HepG2 (cell line): ENCODE data around the gene WDR93. TPM values are rescaled to one million over a fixed set of nuclear protein-coding genes. Genes with fewer than 3 reads are reported as not detected.

Source experiments
- ATAC-seq: fragments of 200-7000 bp; cut with Tn5 transposase; 3 replicates; pipeline ENCODE4 v1.9.1; 2020; ENCODE audit warnings: mild to moderate bottlenecking, moderate library complexity
- BruUV-seq: library from RNA; stranded (reverse); fragments of 400-500 nt; replicated peaks from 2 replicates; lab custom pipeline; 2021; lab: Mats Ljungman, UMichigan
- CTCF ChIA-PET: fragments of 300-600 bp; formaldehyde crosslinking; extraction: SDS; loops from one replicate; lab custom pipeline; 2021; ENCODE audit warnings: low total read pairs, inconsistent platforms, low intra/inter-chr PET ratio; lab: Yijun Ruan, JAX
- POLR2A ChIA-PET: fragments of 350-600 bp; sonication (Branson Sonifier 250); formaldehyde crosslinking; loops from one replicate; lab custom pipeline; 2020; ENCODE audit warnings: antibody characterized with exemption, inconsistent platforms; lab: Yijun Ruan, JAX
- DNase-seq: peaks from one replicate; pipeline ENCODE4 v3.0.0-alpha.2; 2015; ENCODE audit warnings: low spot score
- FAIRE-seq: peaks from 3 replicates; lab custom pipeline; 2011; peaks lifted over from hg19 to GRCh38; lab: Jason Lieb, UNC
- H2AFZ ChIP-seq: one replicate; pipeline ENCODE4 v1.6.1; 2011; ENCODE audit warnings: low read length, inconsistent platforms
- H3K27ac ChIP-seq: fragments of 300-600 bp; 3 replicates; pipeline ENCODE4 v1.8.0; 2011; ENCODE audit warnings: mixed run types, mild to moderate bottlenecking, mixed read lengths, low read length, inconsistent platforms; ENCODE audit not compliant: insufficient read depth; ENCODE audit errors: extremely low read length
- H3K27me3 ChIP-seq, 2 experiments: fragments of 200-600 bp in 1 of 2; 2 replicates in 1 of 2; 3 replicates in 1 of 2; pipeline versions ENCODE4 v1.6.0 to v1.8.0; 2011; ENCODE audit warnings: low read length in 2 of 2, mild to moderate bottlenecking in 2 of 2, moderate library complexity in 2 of 2, inconsistent platforms in 1 of 2; ENCODE audit not compliant: insufficient read depth in 2 of 2, control insufficient read depth in 1 of 2
- H3K36me3 ChIP-seq, 2 experiments: fragments of 200-600 bp in 1 of 2; replicated peaks in 1 of 2; 2 replicates in 1 of 2; 3 replicates in 1 of 2; pipeline versions ENCODE4 v1.5.1 to v1.8.0; 2011; ENCODE audit warnings: low read length in 2 of 2, inconsistent platforms in 1 of 2; ENCODE audit not compliant: insufficient read depth in 2 of 2, control insufficient read depth in 1 of 2
- H3K4me1 ChIP-seq: 2 replicates; pipeline ENCODE4 v1.5.1; 2012; ENCODE audit warnings: low read length, inconsistent platforms; ENCODE audit not compliant: insufficient read depth
- H3K4me2 ChIP-seq: 2 replicates; pipeline ENCODE4 v1.6.0; 2011; ENCODE audit warnings: low read depth, low read length, inconsistent platforms
- H3K4me3 ChIP-seq, 3 experiments: fragments of 200-600 bp in 1 of 3; sonication (generic), shearing (Covaris generic) in 1 of 3; replicated peaks in 1 of 3; 2 replicates each; pipeline ENCODE4 v1.5.1; 2011 to 2016; ENCODE audit warnings: low read length in 3 of 3, inconsistent platforms in 2 of 3, low read depth in 2 of 3, mild to moderate bottlenecking in 2 of 3, control low read depth in 1 of 3, mixed read lengths in 1 of 3; ENCODE audit not compliant: insufficient read depth in 1 of 3
- H3K79me2 ChIP-seq: one replicate; pipeline ENCODE4 v1.6.1; 2011; ENCODE audit warnings: low read length, inconsistent platforms; ENCODE audit not compliant: insufficient read depth
- H3K9ac ChIP-seq: 2 replicates; pipeline ENCODE4 v1.6.0; 2011; ENCODE audit warnings: mild to moderate bottlenecking, low read depth, low read length, inconsistent platforms; ENCODE audit not compliant: insufficient read depth
- H3K9me3 ChIP-seq: 2 replicates; pipeline ENCODE4 v1.5.1; 2012; ENCODE audit warnings: mild to moderate bottlenecking, low read length
- H4K20me1 ChIP-seq: 2 replicates; pipeline ENCODE4 v1.6.0; 2011; ENCODE audit warnings: inconsistent platforms, mild to moderate bottlenecking, low read length, moderate library complexity; ENCODE audit not compliant: insufficient read depth
- FOSL1 ChIP-seq: sonication (generic); formaldehyde crosslinking; IDR thresholded peaks from 2 replicates; pipeline ENCODE4 v1.9.0; 2021; ENCODE audit warnings: missing genetic modification reagents, borderline replicate concordance
- GMEB2 ChIP-seq: IDR thresholded peaks from 2 replicates; pipeline ENCODE4 v1.6.1; 2016; ENCODE audit warnings: missing biosample characterization, missing genetic modification reagents, low read depth
- ISX ChIP-seq: sonication (generic); formaldehyde crosslinking; conservative IDR thresholded peaks from 2 replicates; pipeline ENCODE4 v1.5.0; 2020; ENCODE audit warnings: missing genetic modification reagents
- KDM3A ChIP-seq: IDR thresholded peaks from 2 replicates; pipeline ENCODE4 v1.6.1; 2018; ENCODE audit warnings: low read depth, missing compliant biosample characterization
- NKX3-1 ChIP-seq: sonication (generic); formaldehyde crosslinking; IDR thresholded peaks from 2 replicates; pipeline ENCODE4 v1.5.0; 2020; ENCODE audit warnings: missing genetic modification reagents
- PBX2 ChIP-seq: IDR thresholded peaks from 2 replicates; pipeline ENCODE4 v1.6.1; 2016; ENCODE audit warnings: control low read depth
- RBFOX2 ChIP-seq: fragments of 200-400 bp; formaldehyde crosslinking; IDR thresholded peaks from 2 replicates; pipeline ENCODE4 v1.6.1; 2017; ENCODE audit warnings: low read depth, mild to moderate bottlenecking, low read length
- TCF7 ChIP-seq: sonication (generic); IDR thresholded peaks from 2 replicates; pipeline ENCODE4 v1.6.1; 2016; ENCODE audit warnings: antibody characterized with exemption, low read depth
- TRAFD1 ChIP-seq: sonication (generic); formaldehyde crosslinking; IDR thresholded peaks from 2 replicates; pipeline ENCODE4 v1.5.1; 2020; ENCODE audit warnings: missing genetic modification reagents, mild to moderate bottlenecking, borderline replicate concordance
- ZNF746 ChIP-seq: sonication (generic); formaldehyde crosslinking; IDR thresholded peaks from 2 replicates; pipeline ENCODE4 v1.8.0; 2022; ENCODE audit warnings: mild to moderate bottlenecking, missing genetic modification reagents
- WGBS: methylation state at CpG from one replicate; pipeline ENCODE4 v1.1.6; 2017; ENCODE audit warnings: low lambda C conversion rate; 5-methylcytosine and 5-hydroxymethylcytosine counted together
- in situ Hi-C: cut with HindIII; loops from 2 replicates; pipeline ENCODE4 v1.10.0; 2017; ENCODE audit warnings: low pct_unique_long_range_greater_than_20kb; ENCODE audit not compliant: extremely low pct_ligation_motif_present
- intact Hi-C: fragments of 100-400 bp; cut with micrococcal nuclease; formaldehyde crosslinking; loops from one replicate; pipeline ENCODE4 v1.10.0; 2022; ENCODE audit not compliant: unreplicated experiment
- polyA plus RNA-seq, 8 experiments: library from polyadenylated mRNA; depleted of rRNA in 3 of 8; stranded (reverse) in 7 of 8; unstranded in 1 of 8; fragments of >200 nt; fragmentation: Illumina TruSeq in 4 of 8; extraction: Trizol in 4 of 8; gene quantifications; 2 replicates each; pipeline versions ENCODE4 v1.2.1 to v1.2.3, GENCODE V29; 2011 to 2016; ENCODE audit warnings: low read depth in 4 of 8, missing spikeins in 1 of 8, mixed read lengths in 1 of 8; ENCODE audit not compliant: insufficient read depth in 1 of 8
- total RNA-seq, 5 experiments: library from RNA; depleted of rRNA; stranded (reverse); fragments of >200 nt; fragmentation: Illumina TruSeq; extraction: Trizol; gene quantifications; 2 replicates each; pipeline ENCODE4 v1.2.3, GENCODE V29; 2016; ENCODE audit warnings: low read depth in 1 of 5
- TF ChIP-seq, protein P1 (sequence below): sonication (generic); formaldehyde crosslinking; conservative IDR thresholded peaks from 2 replicates; pipeline ENCODE4 v1.8.0; 2022; ENCODE audit warnings: low read depth, missing genetic modification reagents
- TF ChIP-seq, protein P2 (sequence below): sonication (generic); formaldehyde crosslinking; IDR thresholded peaks from 2 replicates; pipeline ENCODE4 v1.5.0; 2020; ENCODE audit warnings: mild to moderate bottlenecking, missing genetic modification reagents

The WDR93 gene
- total and polyA plus RNA-seq, 2 of the 13 experiments (the other 11 are each of a cell fraction or from before 2014, with no cell fraction given): 0.07 TPM; not detected in 1

DNA sequence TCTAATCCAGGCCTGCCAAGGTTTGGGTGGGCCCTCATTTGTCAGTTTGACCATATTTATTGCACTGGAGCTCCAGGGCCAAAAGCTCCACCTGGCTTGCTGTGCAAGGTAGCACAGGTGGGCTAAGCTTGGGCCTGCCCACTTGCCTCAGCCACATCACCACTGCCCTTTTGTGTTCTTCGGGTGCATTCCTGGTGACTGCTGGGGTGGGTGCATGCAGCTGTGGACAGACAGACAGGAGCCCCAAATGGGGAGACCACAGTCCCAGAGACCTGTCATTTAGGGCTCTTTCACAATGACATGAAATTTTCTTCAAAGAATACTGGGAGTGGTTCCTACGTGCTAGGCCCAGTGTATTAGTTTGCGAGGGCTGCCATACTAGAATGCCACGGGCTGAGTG is 88.2 kb downstream of the WDR93 start:
- Histone ChIP-seq H2AFZ (no peak overlapping the region), H3K27ac (no peak overlapping the region), H3K27me3 (peaks cover 2 to 8% of the 10 kb centered on the region in 2 experiments; a peak in 3 of 5 replicates), H3K36me3 (no peaks in the 10 kb centered on the region), H3K4me3 (no peak overlapping the region), H4K20me1 (no peaks in the 10 kb centered on the region), H3K9me3 (no peaks in the 10 kb centered on the region), H3K4me2 (no peak overlapping the region), H3K9ac (no peak overlapping the region), H3K4me1 (peaks cover 51% of the 10 kb centered on the region), H3K79me2 (no peaks in the 10 kb centered on the region)
- 3% methylated on average over 3 of the region's 4 CpGs for WGBS
- FAIRE-seq: no peak
- no peak for ATAC-seq
- ChIA-PET CTCF (no interaction called here), POLR2A (interaction anchor here (0.6 kb wide), 1 partner anchor 247 kb away, joined by 4 read pairs; no protein-coding TSS in a partner anchor)
- DNase-seq: no peak
- no peak for TF ChIP-seq FOSL1
- TF ChIP-seq, protein P1, sequence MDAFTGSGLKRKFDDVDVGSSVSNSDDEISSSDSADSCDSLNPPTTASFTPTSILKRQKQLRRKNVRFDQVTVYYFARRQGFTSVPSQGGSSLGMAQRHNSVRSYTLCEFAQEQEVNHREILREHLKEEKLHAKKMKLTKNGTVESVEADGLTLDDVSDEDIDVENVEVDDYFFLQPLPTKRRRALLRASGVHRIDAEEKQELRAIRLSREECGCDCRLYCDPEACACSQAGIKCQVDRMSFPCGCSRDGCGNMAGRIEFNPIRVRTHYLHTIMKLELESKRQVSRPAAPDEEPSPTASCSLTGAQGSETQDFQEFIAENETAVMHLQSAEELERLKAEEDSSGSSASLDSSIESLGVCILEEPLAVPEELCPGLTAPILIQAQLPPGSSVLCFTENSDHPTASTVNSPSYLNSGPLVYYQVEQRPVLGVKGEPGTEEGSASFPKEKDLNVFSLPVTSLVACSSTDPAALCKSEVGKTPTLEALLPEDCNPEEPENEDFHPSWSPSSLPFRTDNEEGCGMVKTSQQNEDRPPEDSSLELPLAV: no peak
- TF ChIP-seq NKX3-1 (CRISPR knock-in tag): no peak
- no peak for TF ChIP-seq KDM3A (CRISPR knock-in tag)
- no peak for TF ChIP-seq RBFOX2
- TF ChIP-seq ISX (CRISPR knock-in tag): no peak
- no peak for TF ChIP-seq GMEB2 (CRISPR knock-in tag)
- TF ChIP-seq TCF7: no peak
- no peak for TF ChIP-seq TRAFD1 (CRISPR knock-in tag)
- TF ChIP-seq ZNF746: no peak
- no peak for TF ChIP-seq PBX2 (CRISPR knock-in tag)
- TF ChIP-seq, protein P2, sequence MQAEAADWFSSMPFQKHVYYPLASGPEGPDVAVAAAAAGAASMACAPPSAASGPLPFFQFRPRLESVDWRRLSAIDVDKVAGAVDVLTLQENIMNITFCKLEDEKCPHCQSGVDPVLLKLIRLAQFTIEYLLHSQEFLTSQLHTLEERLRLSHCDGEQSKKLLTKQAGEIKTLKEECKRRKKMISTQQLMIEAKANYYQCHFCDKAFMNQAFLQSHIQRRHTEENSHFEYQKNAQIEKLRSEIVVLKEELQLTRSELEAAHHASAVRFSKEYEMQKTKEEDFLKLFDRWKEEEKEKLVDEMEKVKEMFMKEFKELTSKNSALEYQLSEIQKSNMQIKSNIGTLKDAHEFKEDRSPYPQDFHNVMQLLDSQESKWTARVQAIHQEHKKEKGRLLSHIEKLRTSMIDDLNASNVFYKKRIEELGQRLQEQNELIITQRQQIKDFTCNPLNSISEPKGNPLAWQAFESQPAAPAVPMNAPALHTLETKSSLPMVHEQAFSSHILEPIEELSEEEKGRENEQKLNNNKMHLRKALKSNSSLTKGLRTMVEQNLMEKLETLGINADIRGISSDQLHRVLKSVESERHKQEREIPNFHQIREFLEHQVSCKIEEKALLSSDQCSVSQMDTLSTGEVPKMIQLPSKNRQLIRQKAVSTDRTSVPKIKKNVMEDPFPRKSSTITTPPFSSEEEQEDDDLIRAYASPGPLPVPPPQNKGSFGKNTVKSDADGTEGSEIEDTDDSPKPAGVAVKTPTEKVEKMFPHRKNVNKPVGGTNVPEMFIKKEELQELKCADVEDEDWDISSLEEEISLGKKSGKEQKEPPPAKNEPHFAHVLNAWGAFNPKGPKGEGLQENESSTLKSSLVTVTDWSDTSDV: no peak
- in situ Hi-C loops: no loop called here
- intact Hi-C loops: no loop called here
- no TSS peak for BruUV-seq
